Skeletal muscle tissue (tissue), 4 donors: ENCODE measurements around the gene EGLN1. TPM values are rescaled to one million over a fixed set of nuclear protein-coding genes. Genes with fewer than 3 reads are reported as not detected.

ENCODE experiments used
- H3K27ac ChIP-seq: one replicate; pipeline ENCODE4 v1.7.0; 2013; ENCODE audit warnings: mild to moderate bottlenecking, low read depth, low read length, inconsistent platforms
- H3K27me3 ChIP-seq, 3 donors: one replicate each; pipeline ENCODE4 v1.7.0; 2013; ENCODE audit warnings: low read length in 3 of 3; ENCODE audit not compliant: control insufficient read depth in 3 of 3, insufficient read depth in 3 of 3
- H3K36me3 ChIP-seq, 3 donors: one replicate each; pipeline ENCODE4 v1.7.0; 2013; ENCODE audit warnings: low read length in 3 of 3; ENCODE audit not compliant: control insufficient read depth in 3 of 3, insufficient read depth in 3 of 3
- H3K4me1 ChIP-seq, 3 donors: one replicate each; pipeline ENCODE4 v1.7.0; 2013; ENCODE audit warnings: low read length in 3 of 3, mild to moderate bottlenecking in 3 of 3; ENCODE audit not compliant: control insufficient read depth in 3 of 3, insufficient read depth in 3 of 3
- H3K4me3 ChIP-seq, 3 donors: one replicate each; pipeline ENCODE4 v1.7.0; 2013; ENCODE audit warnings: low read length in 3 of 3
- H3K9ac ChIP-seq, 3 donors: one replicate each; pipeline ENCODE4 v1.7.0; 2013; ENCODE audit warnings: low read length in 3 of 3, mild to moderate bottlenecking in 3 of 3, moderate library complexity in 2 of 3, low read depth in 1 of 3
- H3K9me3 ChIP-seq, 3 donors: one replicate each; pipeline ENCODE4 v1.7.0; 2013; ENCODE audit warnings: low read length in 3 of 3; ENCODE audit not compliant: control insufficient read depth in 3 of 3
- total RNA-seq: library from RNA; depleted of rRNA; stranded (reverse); fragments of >200 nt; gene quantifications from one replicate; pipeline ENCODE4 v1.2.3, GENCODE V29; 2014
- donor health status: Osteomylitis.

The EGLN1 gene
- total RNA-seq, 1 donor from 2014 or later = 55.3 TPM

DNA sequence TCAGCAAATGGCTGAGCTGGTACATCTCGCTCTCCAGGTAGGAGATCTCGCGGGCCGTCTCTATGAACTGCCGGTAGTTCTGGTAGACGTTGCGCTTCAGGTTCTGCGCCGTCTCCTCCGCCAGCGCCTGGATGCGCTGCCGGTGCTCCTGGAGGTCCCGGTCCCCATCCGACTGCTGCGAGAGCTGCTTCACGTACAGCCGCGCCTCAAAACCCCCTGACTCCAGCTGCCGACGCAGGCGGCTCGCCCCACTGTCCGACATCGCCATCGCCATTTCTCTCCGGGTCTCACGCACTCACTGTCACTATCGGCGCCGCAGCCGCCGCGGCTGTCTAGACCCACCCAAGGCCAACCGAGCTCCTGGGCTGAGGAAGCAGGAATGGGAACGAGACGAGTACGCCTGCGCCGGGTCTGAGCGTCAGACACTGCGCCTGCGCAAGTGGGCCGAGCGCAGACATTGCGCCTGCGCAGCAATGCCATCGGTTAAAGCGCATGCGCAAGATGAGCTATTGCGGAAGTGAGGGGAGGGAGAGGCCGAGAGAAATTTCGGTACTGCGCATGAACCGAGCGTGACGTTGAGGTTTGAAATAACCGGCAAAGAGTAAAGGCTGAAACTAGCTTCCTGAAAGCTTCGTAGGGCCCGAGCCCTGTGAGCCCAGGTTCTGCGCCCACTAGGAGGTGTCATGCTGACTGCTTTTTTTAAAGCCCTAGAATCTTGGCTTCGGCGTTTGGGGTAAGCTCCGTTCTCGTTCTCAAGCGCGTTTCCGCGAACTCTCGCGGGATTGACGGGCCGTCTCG is 84.4 kb downstream of the EGLN1 start, which contains the start of gene EXOC8:
TSS of gene EXOC8 (minus strand) at position 381 of the 798 bp plus-strand sequence. CDS start at position 274, 107 bp downstream.
- Histone ChIP-seq H3K27me3 (no peaks in the 10 kb centered on the region), H3K9ac (peak within 1 kb of the TSS; percentile 92 to 99 (median 99)), H3K4me1 (peaks cover 42 to 49% (median 43%) of the 10 kb centered on the region in 3 donors), H3K36me3 (peaks cover 7 to 9% (median 8%) of the 10 kb centered on the region in 3 donors), H3K27ac (peak within 1 kb of the TSS; percentile 99), H3K9me3 (no peaks in the 10 kb centered on the region), H3K4me3 (peak within 1 kb of the TSS; percentile 98 to 99 (median 99))

DNA sequence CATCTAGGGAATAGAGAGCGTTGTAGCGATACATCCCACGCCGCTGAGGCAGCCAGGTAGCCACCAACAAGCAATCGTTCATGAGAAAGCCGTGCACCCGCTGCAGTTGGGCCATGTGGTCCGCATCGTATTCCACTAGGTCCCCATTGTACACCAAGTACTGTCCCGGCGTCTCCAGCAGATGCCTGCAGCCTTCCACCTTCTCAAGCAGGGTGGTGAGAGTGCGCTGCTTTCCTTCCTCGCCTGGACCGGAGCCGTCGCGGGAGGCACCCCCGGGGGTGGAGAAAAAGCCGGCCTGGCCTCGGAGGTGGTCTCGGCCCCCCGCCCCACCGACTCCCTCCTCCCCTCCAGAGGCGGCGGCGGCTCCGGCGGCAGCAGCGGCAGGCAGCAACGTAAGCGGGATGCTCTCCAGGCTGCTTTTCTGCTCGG is 85.0 kb downstream of the EGLN1 start:
- Histone ChIP-seq H3K27me3 (no peaks in the 10 kb centered on the region), H3K27ac (peak overlapping the region; percentile 99), H3K4me1 (peaks cover 42 to 51% (median 43%) of the 10 kb centered on the region in 3 donors), H3K36me3 (peaks cover 7 to 9% (median 7%) of the 10 kb centered on the region in 3 donors), H3K9ac (peak overlapping the region; percentile 92 to 99 (median 95)), H3K9me3 (no peaks in the 10 kb centered on the region), H3K4me3 (peak overlapping the region; percentile 98 to 99 (median 99))

DNA sequence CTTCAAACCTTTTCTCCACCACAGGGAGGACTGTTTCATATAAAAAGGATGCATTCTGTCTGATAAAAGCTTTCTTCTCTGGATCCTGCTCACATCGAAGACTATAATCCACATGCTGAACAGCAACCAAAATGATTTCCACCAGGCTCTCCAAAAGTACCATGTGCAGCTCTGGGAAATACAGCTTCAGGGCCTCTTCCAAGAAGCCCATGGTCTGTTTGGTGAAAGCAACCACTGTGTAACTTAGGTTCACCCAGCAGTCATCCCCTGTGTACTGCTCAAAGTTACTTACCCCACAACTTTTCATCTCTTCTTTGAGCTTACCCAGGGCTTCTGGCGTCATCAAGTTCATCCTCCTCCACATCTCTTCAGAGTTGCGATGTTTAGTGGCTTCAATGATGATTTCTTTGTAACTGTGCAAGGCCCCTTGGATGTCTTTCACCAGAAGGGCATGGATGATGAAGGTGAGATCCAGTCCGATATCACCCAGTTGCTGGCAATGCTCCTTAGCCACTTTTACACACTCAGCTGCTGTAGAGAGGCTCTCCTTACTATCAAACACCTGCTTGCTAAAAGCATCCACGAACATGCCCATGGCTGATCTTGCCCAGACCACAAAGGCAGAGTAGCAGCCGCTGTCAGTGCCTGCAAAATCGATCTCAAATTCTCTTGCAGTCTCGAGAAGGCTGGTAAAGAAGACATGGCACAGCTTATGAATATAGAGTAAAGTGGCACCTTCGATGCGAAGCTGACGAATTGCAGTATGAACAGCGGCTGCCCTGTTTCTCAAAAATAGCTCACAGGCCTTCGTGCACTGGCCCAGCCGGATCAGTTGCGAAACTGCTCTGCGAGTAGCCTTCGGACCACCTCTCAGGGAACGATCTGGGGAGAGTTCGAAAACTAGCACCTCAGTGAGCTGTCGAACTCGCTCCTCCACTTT is 86.2 kb downstream of the EGLN1 start:
- Histone ChIP-seq H3K27me3 (no peaks in the 10 kb centered on the region), H3K27ac (peak overlapping the region; percentile 0), H3K9me3 (no peaks in the 10 kb centered on the region), H3K4me3 (peak overlapping the region; percentile 98 to 99 (median 99)), H3K4me1 (peaks cover 42 to 51% (median 43%) of the 10 kb centered on the region in 3 donors), H3K36me3 (peaks cover 2 to 8% (median 4%) of the 10 kb centered on the region in 3 donors), H3K9ac (peak overlapping the region; percentile 92 to 99 (median 95))

DNA sequence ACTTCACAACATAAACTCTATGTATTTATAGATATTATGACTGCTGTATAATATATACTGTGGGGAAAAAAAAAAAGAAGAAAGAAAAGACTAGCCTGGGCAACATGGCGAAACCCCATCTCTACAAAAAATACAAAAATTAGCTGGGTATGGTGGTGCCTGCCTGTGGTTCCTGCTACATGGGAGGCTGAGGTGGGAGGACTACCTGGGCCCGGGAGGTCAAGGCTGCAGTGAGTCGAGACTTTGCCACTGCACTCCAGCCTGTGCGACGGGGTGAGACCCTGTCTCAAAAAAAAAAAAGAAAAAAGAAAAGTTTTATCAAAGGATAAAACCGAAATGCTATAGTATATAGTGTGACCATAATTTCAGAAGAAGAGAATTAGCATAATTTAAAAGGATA is 87.1 kb downstream of the EGLN1 start:
- H3K36me3 ChIP-seq = peaks cover 0 to 5% (median 0%) of the 10 kb centered on the region in 3 donors
- no peak overlapping the region for H3K27ac ChIP-seq
- no peaks in the 10 kb centered on the region for H3K27me3 ChIP-seq
- H3K4me1 ChIP-seq = peaks cover 42 to 51% (median 43%) of the 10 kb centered on the region in 3 donors
- peak overlapping the region; percentile 38 to 98 (median 42) for H3K4me3 ChIP-seq
- no peaks in the 10 kb centered on the region for H3K9me3 ChIP-seq
- H3K9ac ChIP-seq = peak overlapping the region in 1 of 3 donors; percentile 4

DNA sequence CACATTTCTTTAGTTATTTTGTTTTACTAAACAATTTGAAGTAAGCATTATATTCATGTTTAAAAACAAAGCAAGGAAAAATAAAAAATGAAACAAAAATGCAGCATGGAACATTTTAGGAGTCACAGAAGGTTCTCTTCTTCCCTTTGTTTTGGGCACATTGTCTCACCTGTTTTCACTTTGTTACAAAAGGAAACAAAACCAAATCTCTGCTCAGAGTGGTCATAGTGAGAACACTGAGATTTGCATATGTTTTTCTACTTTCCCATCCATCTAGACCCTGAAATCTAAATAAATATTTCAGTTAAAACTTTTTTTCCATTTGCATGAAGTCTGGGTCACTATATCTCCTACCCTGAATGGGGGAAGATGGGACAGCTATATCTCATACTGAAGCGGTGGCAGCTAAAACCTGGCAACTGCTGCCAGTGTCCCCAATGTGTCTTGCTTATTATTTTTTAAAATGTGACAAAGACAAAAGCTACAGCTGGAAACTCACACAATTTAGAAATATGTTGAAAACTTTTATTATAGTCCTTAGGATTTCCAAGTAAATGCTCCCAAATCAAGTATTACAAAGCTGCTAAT is 87.9 kb downstream of the EGLN1 start:
- Histone ChIP-seq H3K9ac (peak overlapping the region in 2 of 3 donors; percentile 9 to 22), H3K9me3 (no peaks in the 10 kb centered on the region), H3K36me3 (peaks cover 0 to 5% (median 0%) of the 10 kb centered on the region in 3 donors), H3K4me3 (peak overlapping the region; percentile 38 to 98 (median 42)), H3K4me1 (peaks cover 36 to 46% (median 37%) of the 10 kb centered on the region in 3 donors), H3K27me3 (no peaks in the 10 kb centered on the region), H3K27ac (no peak overlapping the region)

DNA sequence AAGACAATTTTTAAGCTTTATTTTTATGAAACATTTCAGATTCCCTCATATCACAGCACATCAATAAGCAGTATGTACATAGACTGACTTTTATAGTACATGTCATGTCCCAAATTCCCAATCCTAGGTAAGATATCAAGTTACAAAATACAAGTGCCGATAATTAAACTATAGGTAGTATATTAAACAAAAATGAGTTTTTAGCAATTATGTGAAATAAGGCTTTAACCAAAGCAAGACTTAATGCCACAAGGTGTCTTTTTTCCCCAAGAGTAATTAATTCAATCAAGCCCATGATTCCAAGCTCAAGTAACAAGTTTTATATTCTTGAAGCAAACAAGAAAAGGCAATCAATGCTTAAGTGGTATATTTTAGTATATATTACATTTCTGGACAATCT is 89.3 kb downstream of the EGLN1 start:
- Histone ChIP-seq H3K36me3 (peaks cover 0 to 5% (median 0%) of the 10 kb centered on the region in 3 donors), H3K4me3 (no peak overlapping the region), H3K4me1 (peaks cover 25 to 41% (median 30%) of the 10 kb centered on the region in 3 donors), H3K9ac (peak overlapping the region; percentile 4 to 23 (median 7)), H3K27ac (no peak overlapping the region), H3K9me3 (no peaks in the 10 kb centered on the region), H3K27me3 (no peaks in the 10 kb centered on the region)

DNA sequence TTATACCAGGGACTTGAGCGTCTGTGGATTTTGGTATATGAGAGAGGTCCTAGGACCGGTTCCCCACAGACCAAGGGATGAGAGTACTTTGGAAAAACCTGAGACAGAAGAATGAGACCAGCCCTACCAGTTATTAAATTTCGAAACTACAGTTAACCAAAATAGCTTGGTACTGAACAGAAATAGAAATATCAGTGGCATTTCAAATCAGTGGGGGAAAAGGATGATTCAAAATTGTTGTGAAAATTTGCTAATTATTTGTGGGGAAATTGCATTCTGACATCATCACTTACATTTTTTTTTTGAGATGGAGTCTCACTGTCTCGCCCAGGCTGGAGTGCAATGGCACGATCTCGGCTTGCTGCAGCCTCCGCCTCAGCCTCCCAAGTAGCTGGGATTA is 92.6 kb downstream of the EGLN1 start:
- no peaks in the 10 kb centered on the region for H3K27me3 ChIP-seq
- H3K4me3 ChIP-seq = no peak overlapping the region
- H3K4me1 ChIP-seq = peaks cover 8 to 20% (median 8%) of the 10 kb centered on the region in 3 donors
- H3K27ac ChIP-seq = no peak overlapping the region
- H3K9ac ChIP-seq = no peak overlapping the region
- H3K9me3 ChIP-seq = no peaks in the 10 kb centered on the region
- H3K36me3 ChIP-seq = peaks cover 0 to 5% (median 0%) of the 10 kb centered on the region in 3 donors

DNA sequence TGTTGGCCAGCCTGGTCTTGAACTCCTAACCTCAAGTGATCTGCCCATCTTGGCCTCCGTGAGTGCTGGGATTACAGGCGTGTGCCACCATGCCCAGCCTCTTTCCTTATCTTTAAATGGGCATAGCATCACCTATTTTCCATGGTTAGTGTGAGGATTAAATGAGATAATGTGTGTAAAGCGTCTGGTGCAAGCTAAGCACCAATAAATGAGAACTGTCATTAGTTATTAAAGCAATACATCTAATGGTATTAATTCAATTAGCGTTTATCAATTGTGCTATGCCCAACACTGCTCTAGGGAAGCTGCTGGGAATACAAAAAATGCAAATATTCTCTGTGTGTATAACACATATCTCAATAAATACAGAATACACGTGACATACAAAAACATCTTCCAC is 94.5 kb downstream of the EGLN1 start:
- H3K27me3 ChIP-seq = no peaks in the 10 kb centered on the region
- no peak overlapping the region for H3K27ac ChIP-seq
- H3K9me3 ChIP-seq = no peaks in the 10 kb centered on the region
- H3K36me3 ChIP-seq = peaks cover 0 to 2% (median 0%) of the 10 kb centered on the region in 3 donors
- H3K4me3 ChIP-seq = no peak overlapping the region
- H3K4me1 ChIP-seq = peaks cover 0 to under 1% (median 0%) of the 10 kb centered on the region in 3 donors
- H3K9ac ChIP-seq = no peak overlapping the region

DNA sequence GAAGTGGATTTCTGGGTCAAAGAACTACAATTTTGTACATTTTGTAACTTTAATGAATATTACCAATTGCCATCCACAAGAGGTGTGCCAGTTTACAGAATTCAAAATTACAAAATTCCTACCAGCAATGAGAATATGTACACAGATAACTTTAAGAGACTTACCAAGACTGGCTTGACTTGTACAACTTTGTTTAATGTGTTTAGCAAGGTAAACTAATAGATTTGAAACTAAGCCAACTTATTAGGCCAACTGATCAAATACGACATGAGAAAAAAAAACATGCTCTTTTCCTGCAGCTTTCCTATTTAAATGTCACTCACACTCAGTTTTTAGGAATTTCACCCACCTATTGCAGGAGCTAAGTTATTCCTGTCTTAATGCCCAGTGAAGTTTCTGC is 95.8 kb downstream of the EGLN1 start:
- Histone ChIP-seq H3K36me3 (no peaks in the 10 kb centered on the region), H3K9me3 (no peaks in the 10 kb centered on the region), H3K4me3 (no peak overlapping the region), H3K27ac (no peak overlapping the region), H3K9ac (no peak overlapping the region), H3K27me3 (no peaks in the 10 kb centered on the region), H3K4me1 (no peaks in the 10 kb centered on the region)
